NCI-H2107 treated with DMSO at 0.1 percent for 48 hours (cell line): ENCODE measurements around the gene CDH23.
"Not testable (repeated sequence)": the region's sequence is repeated elsewhere in the genome, so short reads cannot be mapped to it uniquely, and the experiment has no call there.

Source experiments
- DNase-seq: peaks from one replicate; lab custom pipeline; 2025; ENCODE audit not compliant: unreplicated experiment; lab: John Stamatoyannopoulos, UW

CDH23 gene

DNA sequence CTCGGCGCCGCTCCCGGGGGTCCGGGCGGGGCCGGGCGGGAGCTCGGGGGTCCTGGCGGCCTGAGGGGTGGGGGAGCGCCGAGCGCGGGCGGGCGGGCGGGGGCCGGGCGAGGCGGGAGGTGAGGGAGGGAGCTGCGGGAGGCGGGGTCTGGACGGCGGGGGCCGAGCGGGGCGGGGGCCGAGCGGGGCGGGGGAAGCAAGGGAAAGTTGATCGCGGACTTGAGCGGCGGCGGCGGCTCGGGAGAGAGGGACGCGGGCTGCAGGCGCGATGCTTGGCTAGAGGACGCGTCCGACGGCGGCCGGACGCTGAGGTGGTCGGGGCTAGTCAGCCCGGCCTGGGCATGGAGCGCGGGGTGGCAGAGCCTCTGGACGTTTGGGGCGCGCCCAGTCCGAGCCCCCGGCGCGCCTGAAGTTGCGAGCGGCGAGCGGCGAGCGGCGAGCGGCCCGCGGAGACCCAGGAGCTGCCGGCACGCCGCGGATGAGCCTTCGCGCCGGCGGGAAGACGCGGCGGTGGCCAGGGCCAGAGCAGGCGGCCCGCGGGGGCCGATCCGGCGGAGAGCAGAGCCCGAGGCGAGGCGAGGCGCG, at the start of gene CDH23:
Gene CDH23 (plus strand): TSS at position 210 of the 585 bp plus-strand sequence. CDS start 42,912 bp downstream, outside the sequence.
- no peak for DNase-seq

GRCh38 chr10:71347587-71348395, 48.9 kb upstream of the CDH23 start:
- no peak for DNase-seq

GRCh38 chr10:71348850-71349249, 47.9 kb upstream of the CDH23 start:
- DNase-seq = no peak

- no peak for DNase-seq
These were observed 47.3 kb upstream of the CDH23 start for GRCh38 chr10:71349406-71349805.

DNA sequence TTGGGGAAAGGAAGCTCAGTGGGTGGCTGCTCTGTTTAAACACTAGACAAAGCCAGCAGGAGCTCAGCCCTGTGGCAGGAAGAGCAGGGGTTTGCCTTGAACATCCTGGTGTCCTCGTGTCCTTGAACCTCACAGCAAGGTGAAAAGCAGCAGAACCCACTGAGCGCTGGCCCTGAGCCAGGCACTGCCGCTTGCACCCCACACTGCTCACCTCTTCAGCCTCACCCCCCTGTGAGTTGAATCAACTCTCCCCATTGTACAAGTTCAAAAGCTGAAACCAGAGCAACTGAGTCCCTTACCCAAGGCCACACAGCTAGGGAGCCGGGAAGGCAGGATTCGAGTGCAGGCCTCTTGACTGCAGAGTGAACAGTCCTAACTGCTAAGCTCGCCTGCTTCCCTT, 45.6 kb upstream of the CDH23 start:
- no peak for DNase-seq

- DNase-seq = no peak
These were observed 44.9 kb upstream of the CDH23 start for GRCh38 chr10:71351628-71352319.

DNA sequence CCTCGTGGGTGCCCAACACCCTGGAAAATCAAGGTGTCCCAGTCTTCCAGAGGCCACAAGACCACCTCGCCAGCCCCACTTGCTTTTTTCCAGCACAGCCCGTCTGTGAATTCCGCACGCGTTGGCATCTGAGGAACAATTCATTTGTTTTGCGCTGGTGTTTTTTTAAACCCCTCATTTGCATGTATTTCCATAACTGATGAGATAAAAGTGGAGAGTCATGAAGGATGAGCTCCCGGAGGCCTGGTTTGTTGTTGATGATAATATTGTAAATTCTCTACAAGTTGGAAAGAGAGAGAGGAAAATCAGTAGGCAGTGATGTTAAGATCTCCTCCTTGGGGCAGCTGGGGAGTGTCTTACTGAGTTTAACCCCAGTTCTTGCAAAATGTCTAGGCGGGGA, 43.1 kb upstream of the CDH23 start:
- no peak for DNase-seq

DNA sequence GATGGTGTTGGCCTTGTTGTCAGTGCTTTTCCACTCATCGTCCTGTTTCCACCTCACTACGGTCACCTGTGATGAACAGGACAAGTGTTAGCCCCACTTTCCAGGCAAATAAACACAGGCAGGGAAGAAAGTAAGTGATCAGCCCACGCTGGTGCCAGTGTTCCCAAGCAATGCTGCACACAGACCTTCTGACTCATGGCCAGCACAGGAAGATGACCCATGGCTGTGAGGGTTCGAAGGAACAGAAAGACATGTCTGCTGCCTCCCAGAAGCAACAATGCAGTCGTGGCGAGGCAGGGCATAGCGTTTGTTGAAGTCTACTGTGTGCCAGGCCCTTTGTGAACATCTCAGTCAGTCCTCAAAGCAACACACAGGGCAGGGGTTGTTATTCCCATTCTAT, 41.9 kb upstream of the CDH23 start:
- no peak for DNase-seq

GRCh38 chr10:71355886-71356285, 40.8 kb upstream of the CDH23 start:
- no peak for DNase-seq

GRCh38 chr10:71357792-71358265, 38.9 kb upstream of the CDH23 start:
- DNase-seq = no peak

DNA sequence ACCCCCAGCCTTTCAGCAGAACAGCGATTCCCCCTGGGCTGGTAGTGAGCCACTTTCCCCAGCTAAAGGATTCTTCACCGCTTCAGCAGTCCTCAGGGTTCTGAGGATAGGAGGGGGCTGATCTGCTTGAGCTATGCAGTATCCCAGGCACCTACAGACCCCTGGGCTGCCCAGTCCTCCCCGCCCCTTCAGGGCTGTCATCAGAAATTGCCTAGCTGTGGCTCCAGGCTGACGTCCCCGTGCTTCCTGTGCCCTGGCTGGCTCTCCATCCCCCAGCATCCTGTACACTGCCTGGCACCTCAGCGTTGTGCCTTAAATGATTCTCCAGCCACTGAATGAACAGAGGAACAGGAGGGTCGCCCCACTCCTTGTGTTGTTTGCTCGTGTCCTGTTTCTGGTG, 38.4 kb upstream of the CDH23 start:
- no peak for DNase-seq

GRCh38 chr10:71358906-71359305, 37.8 kb upstream of the CDH23 start:
- DNase-seq = not testable (repeated sequence)

GRCh38 chr10:71359364-71360046, 37.2 kb upstream of the CDH23 start:
- DNase-seq = no peak

DNA sequence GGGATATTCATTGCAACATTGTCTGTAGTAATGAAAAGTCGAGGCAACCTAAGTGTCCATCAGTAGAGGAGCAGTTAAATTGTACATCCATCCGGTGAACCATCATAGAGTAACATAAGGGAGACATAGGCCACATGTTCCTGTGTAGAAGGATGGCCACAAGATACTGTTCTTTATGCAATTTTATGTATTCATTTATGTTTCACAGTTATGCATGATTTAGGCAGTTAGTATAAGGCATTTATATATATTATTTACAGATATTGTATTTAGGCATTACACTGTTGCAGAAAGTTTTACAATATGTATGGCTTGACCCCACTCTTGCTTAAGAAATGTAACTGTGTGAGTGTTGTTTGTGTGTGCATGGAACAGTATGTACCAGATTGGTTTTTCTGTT, 36.0 kb upstream of the CDH23 start:
- DNase-seq = no peak

DNA sequence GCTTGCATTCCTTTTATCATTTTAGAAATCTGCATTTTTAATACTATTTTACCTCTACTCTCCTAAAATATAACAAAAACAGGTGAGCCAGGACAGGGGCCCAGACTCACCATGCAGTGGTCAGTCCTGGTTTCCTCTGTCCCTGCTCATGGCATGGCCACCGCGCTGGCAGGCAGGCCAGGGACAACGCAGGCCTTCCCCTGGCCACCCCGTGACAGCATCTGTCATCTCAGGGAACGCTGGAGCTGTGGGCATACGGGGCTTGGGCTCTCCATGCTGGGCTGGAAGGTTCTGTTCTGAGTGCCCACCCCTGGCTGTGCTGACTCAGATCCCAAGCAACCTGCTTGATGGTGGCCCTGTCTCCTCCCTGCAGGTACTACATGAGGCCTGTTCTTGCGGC, 35.1 kb upstream of the CDH23 start:
- no peak for DNase-seq

- no peak for DNase-seq
These were observed 34.6 kb upstream of the CDH23 start for GRCh38 chr10:71362141-71362540.

DNA sequence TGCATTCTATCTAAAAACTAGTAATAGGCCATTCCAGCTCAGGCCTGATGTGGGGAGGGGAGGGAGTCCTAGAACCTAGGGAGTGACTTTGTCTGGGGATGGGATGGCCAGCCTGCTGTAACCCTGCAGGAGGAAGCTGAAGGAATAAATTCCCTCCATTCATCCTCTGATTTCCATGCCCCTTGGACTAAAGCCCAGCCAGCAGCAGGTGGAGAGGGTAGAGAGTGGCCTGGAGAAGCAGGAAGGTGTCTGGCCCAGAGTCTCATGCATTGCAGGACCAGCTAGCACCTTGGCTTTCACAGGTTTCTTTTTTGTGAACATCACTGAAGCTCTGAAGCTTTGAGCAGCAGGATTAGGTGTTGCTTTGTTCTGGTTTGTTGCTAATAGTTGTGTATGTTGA, 32.8 kb upstream of the CDH23 start:
- DNase-seq = peak; percentile 7

DNA sequence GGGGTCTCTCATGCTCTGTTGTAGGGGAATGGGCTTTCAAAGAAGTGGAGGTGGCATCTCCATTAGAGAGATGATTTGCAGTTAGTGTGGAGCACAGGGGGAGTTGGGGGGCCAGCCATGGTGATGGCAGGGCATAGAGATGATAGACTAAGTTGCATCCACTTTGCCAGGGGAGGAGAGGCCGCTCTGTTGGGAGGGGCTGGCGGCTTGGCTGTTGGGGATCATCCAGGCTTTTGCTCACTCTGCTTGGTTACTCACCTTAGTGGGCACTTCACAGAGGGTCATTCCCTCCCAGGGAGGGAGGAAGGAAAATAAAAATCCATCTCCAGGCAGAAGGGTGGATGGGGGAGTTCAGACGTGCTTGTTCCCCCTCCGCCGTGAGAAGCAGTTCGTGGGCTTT, 31.4 kb upstream of the CDH23 start:
- no peak for DNase-seq

GRCh38 chr10:71366690-71367089, 30.0 kb upstream of the CDH23 start:
- DNase-seq = no peak

- DNase-seq = no peak
These were observed 29.4 kb upstream of the CDH23 start for GRCh38 chr10:71367271-71367670.

DNA sequence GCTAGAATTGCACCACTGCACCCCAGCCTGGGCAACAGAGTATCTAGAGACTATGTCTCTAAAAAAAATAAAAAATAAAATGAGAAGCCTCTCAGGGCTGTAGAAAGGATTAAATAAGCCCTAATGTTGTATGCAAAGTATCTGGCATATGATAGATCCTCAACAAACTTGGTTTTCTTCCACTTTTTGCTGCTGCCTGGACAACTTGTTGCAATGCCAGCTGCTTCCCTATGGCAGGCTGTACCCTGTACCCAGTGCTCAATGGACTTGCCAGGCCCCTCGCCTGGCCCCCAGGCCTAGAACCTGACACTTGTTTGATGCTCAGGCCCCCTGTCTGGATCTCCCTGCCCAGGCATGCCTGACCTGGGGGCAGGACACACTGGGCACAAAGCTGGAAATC, 28.5 kb upstream of the CDH23 start:
- DNase-seq = no peak
